ENCODE data around the gene SRPK2. TPM values are rescaled to one million over a fixed set of nuclear protein-coding genes. Genes with fewer than 3 reads are reported as not detected.
A peak's percentile ranks its signal among the peaks of the same experiment; 100 is the strongest.

The SRPK2 gene
- total and polyA plus RNA-seq, 2 of the 13 experiments (the other 11 are each of a cell fraction or from before 2014, with no cell fraction given) = 10.1 to 22.3 TPM

GRCh38 chr7:105352901-105353668, 35.6 kb downstream of the SRPK2 start:
- Histone ChIP-seq H3K79me2 (ENCODE audit: insufficient read depth, low read length) (peaks cover 35% of the 10 kb centered on the region), H3K4me1 (ENCODE audit: insufficient read depth, low read length) (peaks cover 45% of the 10 kb centered on the region), H2AFZ (ENCODE audit: low read length) (no peak overlapping the region), H3K4me3 (replicated peaks in 1 of 3; ENCODE audit: insufficient read depth in 1 of 3, low read depth in 2 of 3, low read length in 3 of 3) (no peak overlapping the region), H3K4me2 (ENCODE audit: low read depth, low read length) (no peak overlapping the region), H3K36me3 (replicated peaks in 1 of 2; ENCODE audit: control insufficient read depth in 1 of 2, insufficient read depth in 2 of 2, low read length in 2 of 2) (no peaks in the 10 kb centered on the region), H3K9ac (ENCODE audit: insufficient read depth, low read depth, low read length) (no peak overlapping the region), H3K27ac (ENCODE audit: extremely low read length, insufficient read depth, low read length) (no peak overlapping the region), H4K20me1 (ENCODE audit: insufficient read depth, low read length) (peaks cover 3% of the 10 kb centered on the region; the same call in 1 of the 2 replicates), H3K9me3 (ENCODE audit: low read length) (no peaks in the 10 kb centered on the region), H3K27me3 (ENCODE audit: control insufficient read depth in 1 of 2, insufficient read depth in 2 of 2, low read length in 2 of 2) (no peaks in the 10 kb centered on the region)
- WGBS (ENCODE audit: low lambda C conversion rate) = 100% methylated on average over 4 of the region's 4 CpGs
- intact Hi-C loops (cut with micrococcal nuclease; ENCODE audit: unreplicated experiment) = no loop called here
- no TSS peak for BruUV-seq (replicated peaks)
- DNase-seq (ENCODE audit: low spot score) (no peak), ATAC-seq (no peak), FAIRE-seq (no peak)
- POLR2A ChIA-PET = no interaction called here
- CTCF ChIA-PET (ENCODE audit: low intra/inter-chr PET ratio, low total read pairs) = no interaction called here
- in situ Hi-C loops (cut with HindIII; ENCODE audit: extremely low pct_ligation_motif_present, low pct_unique_long_range_greater_than_20kb) = no loop called here
- TF ChIP-seq RORA (CRISPR knock-in tag; IDR thresholded peaks at IDR 0.05) (no peak), CREB3 (CRISPR knock-in tag; IDR thresholded peaks at IDR 0.05) (no peak), ZNF75D (CRISPR knock-in tag; IDR thresholded peaks at IDR 0.05; ENCODE audit: borderline replicate concordance) (no peak), CBX1 (IDR thresholded peaks at IDR 0.05; ENCODE audit: low read depth) (no peak), RBM39 (IDR thresholded peaks at IDR 0.05; ENCODE audit: low read depth, low read length, poor library complexity, severe bottlenecking) (no peak), FOXP1 (IDR thresholded peaks at IDR 0.05) (peak; percentile 99), FOXP1 (CRISPR knock-in tag; IDR thresholded peaks at IDR 0.05) (no peak), POGZ (CRISPR knock-in tag; IDR thresholded peaks at IDR 0.05) (0 out of 2 replicates have a peak, but pooled peaks have one; percentile 22), ZNF543 (CRISPR knock-in tag; IDR thresholded peaks at IDR 0.05) (no peak), NFYC (CRISPR knock-in tag; IDR thresholded peaks at IDR 0.05) (no peak), TEAD3 (CRISPR knock-in tag; optimal IDR thresholded peaks at IDR 0.05; ENCODE audit: borderline replicate concordance) (peak; percentile 68), ZMYM3 (CRISPR knock-in tag; IDR thresholded peaks at IDR 0.05) (peak; percentile 88), GABPA (IDR thresholded peaks at IDR 0.05; ENCODE audit: low read depth, low read length) (no peak), GABPA (CRISPR knock-in tag; IDR thresholded peaks at IDR 0.05; ENCODE audit: low read depth) (no peak), NR3C1 (CRISPR knock-in tag; IDR thresholded peaks at IDR 0.05) (no peak), BORCS8-MEF2B (CRISPR knock-in tag; IDR thresholded peaks at IDR 0.05) (no peak), ZNF567 (CRISPR knock-in tag; IDR thresholded peaks at IDR 0.05; ENCODE audit: borderline replicate concordance) (no peak), ZFY (CRISPR knock-in tag; IDR thresholded peaks at IDR 0.05) (no peak), CREB1 (IDR thresholded peaks at IDR 0.05) (no peak), CREB1 (CRISPR knock-in tag; IDR thresholded peaks at IDR 0.05) (no peak), FOXP4 (CRISPR knock-in tag; IDR thresholded peaks at IDR 0.05) (0 out of 2 replicates have a peak, but pooled peaks have one; percentile 24), CEBPG (CRISPR knock-in tag; IDR thresholded peaks at IDR 0.05) (0 out of 2 replicates have a peak, but pooled peaks have one; percentile 13), ATF4 (CRISPR knock-in tag; IDR thresholded peaks at IDR 0.05) (no peak)

Data from HepG2 (cell line).